ENCODE data around the gene HERPUD2.

The HERPUD2 gene

DNA sequence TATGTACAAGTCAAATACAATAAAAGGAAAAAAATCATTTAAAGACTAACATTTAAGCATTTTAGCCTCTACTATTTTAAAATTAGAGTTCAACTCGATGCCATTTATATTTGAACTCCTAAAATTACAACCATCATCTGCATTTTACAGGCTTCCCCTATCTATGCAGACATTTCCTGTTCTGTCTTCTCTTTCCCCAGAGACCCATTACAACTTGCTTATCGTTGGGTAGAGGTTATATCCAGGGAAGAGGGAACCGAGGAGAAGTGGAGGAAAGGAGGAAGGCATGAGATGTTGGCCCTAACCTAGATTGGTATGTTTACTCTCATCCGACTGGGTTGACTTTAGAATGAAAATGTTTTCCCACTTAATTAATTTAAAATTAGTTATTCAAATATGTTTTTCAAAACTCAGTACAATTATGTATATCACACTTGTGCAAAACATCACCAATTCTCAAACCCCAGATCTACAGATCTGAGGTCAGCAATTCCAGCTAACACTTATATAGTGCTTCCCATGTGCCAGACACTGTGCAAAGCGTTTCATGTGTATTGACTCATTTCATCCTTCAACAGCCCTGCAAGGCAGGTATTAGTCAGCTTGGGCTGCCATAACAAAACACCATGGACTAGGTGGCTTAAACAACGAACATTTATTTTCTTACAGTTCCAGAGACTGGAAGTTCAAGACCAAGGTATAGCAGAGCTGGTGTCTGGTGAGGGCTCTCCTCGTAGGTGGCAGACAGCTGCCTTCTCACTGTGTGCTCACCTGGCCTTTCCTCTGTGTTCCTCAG lies 27.3 kb upstream of the HERPUD2 start:
- no peak for DNase-seq (ENCODE audit: extremely low spot score)
- TF ChIP-seq, protein P1, sequence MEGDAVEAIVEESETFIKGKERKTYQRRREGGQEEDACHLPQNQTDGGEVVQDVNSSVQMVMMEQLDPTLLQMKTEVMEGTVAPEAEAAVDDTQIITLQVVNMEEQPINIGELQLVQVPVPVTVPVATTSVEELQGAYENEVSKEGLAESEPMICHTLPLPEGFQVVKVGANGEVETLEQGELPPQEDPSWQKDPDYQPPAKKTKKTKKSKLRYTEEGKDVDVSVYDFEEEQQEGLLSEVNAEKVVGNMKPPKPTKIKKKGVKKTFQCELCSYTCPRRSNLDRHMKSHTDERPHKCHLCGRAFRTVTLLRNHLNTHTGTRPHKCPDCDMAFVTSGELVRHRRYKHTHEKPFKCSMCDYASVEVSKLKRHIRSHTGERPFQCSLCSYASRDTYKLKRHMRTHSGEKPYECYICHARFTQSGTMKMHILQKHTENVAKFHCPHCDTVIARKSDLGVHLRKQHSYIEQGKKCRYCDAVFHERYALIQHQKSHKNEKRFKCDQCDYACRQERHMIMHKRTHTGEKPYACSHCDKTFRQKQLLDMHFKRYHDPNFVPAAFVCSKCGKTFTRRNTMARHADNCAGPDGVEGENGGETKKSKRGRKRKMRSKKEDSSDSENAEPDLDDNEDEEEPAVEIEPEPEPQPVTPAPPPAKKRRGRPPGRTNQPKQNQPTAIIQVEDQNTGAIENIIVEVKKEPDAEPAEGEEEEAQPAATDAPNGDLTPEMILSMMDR (IDR thresholded peaks at IDR 0.05; ENCODE audit: control extremely low read depth, extremely low read depth, low read depth, missing control alignments) = no peak
- ChIA-PET POLR2A (no interaction called here), CTCF (interaction anchor here (0.9 to 13.2 kb wide), 4 partner anchors 18 to 182 kb away, joined by 3 to 334 read pairs (median 3); partner anchors contain the start of gene HERPUD2)

DNA sequence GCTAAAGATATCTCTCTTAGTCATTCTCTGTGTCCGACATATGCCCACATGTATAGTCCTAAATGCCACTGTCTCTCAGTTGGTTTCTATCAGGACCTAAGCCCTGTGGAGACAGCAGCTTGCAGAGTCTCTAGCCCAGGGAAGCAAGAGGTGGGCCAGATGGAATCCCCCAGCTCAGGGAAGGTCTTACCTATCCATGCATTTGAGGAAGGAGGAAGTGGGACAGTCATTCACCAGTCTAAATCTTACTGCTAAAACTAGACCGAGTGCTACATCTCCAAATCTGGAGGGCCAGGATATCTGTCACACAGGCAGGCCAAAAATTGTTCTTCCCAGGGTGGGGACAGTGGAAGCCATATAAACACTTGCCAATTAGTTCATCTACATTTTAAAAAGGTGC lies 26.4 kb upstream of the HERPUD2 start:
- POLR2A ChIA-PET = no interaction called here
- CTCF ChIA-PET = interaction anchor here (13.2 kb wide), 1 partner anchor 17 kb away, joined by 334 read pairs; the partner anchor contains the start of gene HERPUD2
- TF ChIP-seq, protein P1 (IDR thresholded peaks at IDR 0.05; ENCODE audit: control extremely low read depth, extremely low read depth, low read depth, missing control alignments) = no peak
- no peak for DNase-seq (ENCODE audit: extremely low spot score)

DNA sequence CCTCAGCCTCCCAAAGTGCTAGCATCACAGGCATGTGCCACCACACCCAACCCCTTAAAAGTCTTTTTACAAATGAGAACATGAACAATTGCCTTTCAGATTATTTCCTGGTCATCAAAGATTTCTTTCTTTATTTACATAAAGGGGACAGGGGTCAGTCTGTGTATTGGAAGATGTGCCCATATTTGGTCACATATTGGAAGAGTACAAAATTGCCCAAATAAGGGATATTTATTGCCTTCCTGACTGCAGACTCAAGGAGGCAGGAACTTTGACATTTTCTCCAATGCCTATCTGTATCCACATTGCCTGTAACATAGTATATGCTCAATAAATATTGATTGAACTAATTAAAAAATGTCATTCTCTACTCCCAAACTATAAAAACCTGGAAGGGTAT lies 25.9 kb upstream of the HERPUD2 start:
- TF ChIP-seq, protein P1 (IDR thresholded peaks at IDR 0.05; ENCODE audit: control extremely low read depth, extremely low read depth, low read depth, missing control alignments) = no peak
- ChIA-PET CTCF (interaction anchor here (13.2 kb wide), 1 partner anchor 17 kb away, joined by 334 read pairs; the partner anchor contains the start of gene HERPUD2), POLR2A (no interaction called here)
- DNase-seq (ENCODE audit: extremely low spot score) = no peak

DNA sequence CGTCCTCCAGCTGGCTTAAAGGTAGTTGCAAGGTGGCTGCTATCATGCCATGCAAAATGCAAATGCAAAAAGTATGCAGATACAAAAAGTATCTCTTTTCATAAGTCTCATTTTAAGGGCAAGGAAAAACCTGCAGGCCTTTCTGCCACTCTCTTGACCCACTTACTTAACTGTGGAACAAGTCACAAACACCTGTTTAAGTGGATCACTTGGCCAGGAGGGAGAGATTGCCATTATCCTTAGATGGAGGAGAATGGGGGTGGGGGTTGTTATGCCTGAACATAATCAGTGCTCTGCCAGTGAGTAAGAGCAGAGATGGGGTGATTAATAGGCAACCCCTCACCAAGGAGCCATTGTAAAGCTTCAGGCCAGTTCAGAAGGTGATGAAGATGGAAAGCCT lies 25.1 kb upstream of the HERPUD2 start:
- DNase-seq (ENCODE audit: extremely low spot score) = no peak
- POLR2A ChIA-PET = no interaction called here
- CTCF ChIA-PET = interaction anchor here (13.2 kb wide), 1 partner anchor 16 kb away, joined by 334 read pairs; the partner anchor contains the start of gene HERPUD2
- TF ChIP-seq, protein P1 (IDR thresholded peaks at IDR 0.05; ENCODE audit: control extremely low read depth, extremely low read depth, low read depth, missing control alignments) = no peak

GRCh38 chr7:35718047-35718446 lies 23.1 kb upstream of the HERPUD2 start:
- ChIA-PET CTCF (interaction anchor here (0.7 to 28.5 kb wide), 2 partner anchors 8 to 24 kb away, joined by 3 to 334 read pairs; partner anchors contain the start of gene HERPUD2), POLR2A (no interaction called here)
- no peak for DNase-seq (ENCODE audit: extremely low spot score)
- TF ChIP-seq, protein P1 (IDR thresholded peaks at IDR 0.05; ENCODE audit: control extremely low read depth, extremely low read depth, low read depth, missing control alignments) = no peak

DNA sequence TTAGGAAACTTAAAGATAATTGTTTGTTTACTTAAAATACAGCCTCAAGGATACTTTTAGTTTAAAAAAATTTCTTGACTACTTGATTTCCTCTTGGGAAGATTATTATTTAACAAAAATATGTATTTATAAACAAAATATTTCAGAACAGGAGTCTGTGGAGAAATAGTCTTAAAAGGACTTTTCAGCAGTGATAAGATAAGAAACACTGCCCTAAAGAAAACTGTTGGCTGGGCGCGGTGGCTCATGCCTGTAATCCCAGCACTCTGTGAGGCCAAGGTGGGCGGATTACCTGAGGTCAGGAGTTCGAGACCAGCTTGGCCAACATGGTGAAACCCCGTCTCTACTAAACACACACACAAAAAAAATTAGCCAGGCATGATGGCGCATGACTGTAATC lies 22.6 kb upstream of the HERPUD2 start:
- no peak for DNase-seq (ENCODE audit: extremely low spot score)
- POLR2A ChIA-PET = no interaction called here
- TF ChIP-seq, protein P1 (IDR thresholded peaks at IDR 0.05; ENCODE audit: control extremely low read depth, extremely low read depth, low read depth, missing control alignments) = no peak
- CTCF ChIA-PET = interaction anchor here (28.5 kb wide), 1 partner anchor 8 kb away, joined by 334 read pairs; no protein-coding TSS in a partner anchor

Data from GM10248 (cell line).